Gastrocnemius medialis (tissue), 4 donors: ENCODE measurements around the gene KRT23. TPM values are rescaled to one million over a fixed set of nuclear protein-coding genes. Genes with fewer than 3 reads are reported as not detected.

Experiments
- ATAC-seq, 2 donors: fragments of 150-250 bp; one replicate each; pipeline ENCODE4 v1.9.1; 2016
- DNase-seq, 2 donors: peaks; one replicate each; pipeline ENCODE4 v3.0.0-alpha.2; 2019
- H3K27ac ChIP-seq, 4 donors: fragments of 200-600 bp; sonication (generic); 1 replicate in 1 of 4; 2 replicates in 3 of 4; pipeline ENCODE4 v1.5.1; 2016 to 2018; ENCODE audit warnings: mild to moderate bottlenecking in 2 of 4, moderate library complexity in 1 of 4
- H3K27me3 ChIP-seq, 3 donors: fragments of 200-600 bp; sonication (generic) in 2 of 3; 1 replicate in 1 of 3; 2 replicates in 2 of 3; pipeline versions ENCODE4 v1.5.1 to v1.6.0; 2016 to 2019; ENCODE audit warnings: mild to moderate bottlenecking in 1 of 3, moderate library complexity in 1 of 3
- H3K36me3 ChIP-seq, 2 donors: fragments of 200-600 bp; sonication (generic) in 1 of 2; one replicate each; pipeline ENCODE4 v1.5.1; 2017 to 2018
- H3K4me1 ChIP-seq, 2 donors: fragments of 200-600 bp; sonication (generic) in 1 of 2; one replicate each; pipeline ENCODE4 v1.5.1; 2016 to 2017; ENCODE audit warnings: mild to moderate bottlenecking in 2 of 2
- H3K4me3 ChIP-seq, 4 donors: fragments of 200-600 bp; sonication (generic) in 3 of 4; 1 replicate in 1 of 4; 2 replicates in 3 of 4; pipeline ENCODE4 v1.5.1; 2016 to 2019; ENCODE audit warnings: mild to moderate bottlenecking in 2 of 4
- H3K9me3 ChIP-seq, 3 donors: fragments of 200-600 bp; sonication (generic) in 2 of 3; 1 replicate in 1 of 3; 2 replicates in 2 of 3; pipeline ENCODE4 v1.5.1; 2016 to 2019
- CTCF ChIP-seq, 5 experiments: fragments of 450-650 bp in 3 of 5; fragments of 200-600 bp in 2 of 5; sonication (generic) in 2 of 5; IDR thresholded peaks in 4 of 5; conservative IDR thresholded peaks in 1 of 5; 1 replicate in 4 of 5; 2 replicates in 1 of 5; pipeline ENCODE4 v1.5.1; 2016 to 2019; ENCODE audit warnings: antibody characterized with exemption in 5 of 5, mild to moderate bottlenecking in 3 of 5, moderate library complexity in 3 of 5
- POLR2A ChIP-seq, 2 donors: fragments of 450-650 bp; IDR thresholded peaks; one replicate each; pipeline ENCODE4 v1.6.1; 2017; ENCODE audit warnings: antibody characterized with exemption in 2 of 2, mild to moderate bottlenecking in 2 of 2, moderate library complexity in 2 of 2
- in situ Hi-C, 4 donors: fragments of 200-750 bp; cut with MboI; loops; one replicate each; pipeline versions ENCODE4 v1.15.0 to v1.8.0; 2017; ENCODE audit warnings: low sequenced_read_pairs in 4 of 4
- intact Hi-C: fragments of 100-400 bp; cut with DNase I; formaldehyde crosslinking; loops from one replicate; pipeline ENCODE4 v1.15.1; 2023; ENCODE audit warnings: low total_unique reads
- total RNA-seq, 4 donors: library from RNA; depleted of rRNA; stranded (reverse); fragments of >200 nt; gene quantifications; one replicate each; pipeline versions ENCODE4 v1.1.0 to v1.2.3, GENCODE V29; 2016

KRT23 gene
- total RNA-seq, 4 donors from 2014 or later = 0.42 TPM; not detected in 3

GRCh38 chr17:40884708-40885512, 52.5 kb downstream of the KRT23 start, which contains the start of gene KRT20:
Gene KRT20, minus strand, starts transcription at chr17:40885242. Its CDS starts 57 bp downstream, at chr17:40885185.
- no peak within 1 kb of the TSS for H3K27ac ChIP-seq
- ATAC-seq (no peak), DNase-seq (no peak)
- TF ChIP-seq POLR2A (IDR thresholded peaks at IDR 0.05) (no peak), CTCF (IDR thresholded peaks at IDR 0.05 in 4 of 5, conservative IDR thresholded peaks at IDR 0.05 in 1 of 5) (no peak)
- no peak within 1 kb of the TSS for H3K4me3 ChIP-seq
- H3K36me3 ChIP-seq = no peaks in the 10 kb centered on the region
- intact Hi-C loops (no loop called here), in situ Hi-C loops (loop anchor here in 1 of 4 donors (25.0 kb wide), 1 partner anchor 677 kb away; the partner anchor contains the start of gene KRT9)
- H3K9me3 ChIP-seq = no peaks in the 10 kb centered on the region
- peaks cover 10 to 16% (median 12%) of the 10 kb centered on the region in 3 donors for H3K27me3 ChIP-seq
- no peaks in the 10 kb centered on the region for H3K4me1 ChIP-seq

- intact Hi-C loops (no loop called here), in situ Hi-C loops (loop anchor here in 1 of 4 donors (25.0 kb wide), 1 partner anchor 679 kb away; the partner anchor contains the start of gene KRT9)
- no peak overlapping the region for H3K27ac ChIP-seq
- no peak for DNase-seq
- no peaks in the 10 kb centered on the region for H3K36me3 ChIP-seq
- H3K4me3 ChIP-seq = no peak overlapping the region
- no peak for ATAC-seq
- H3K9me3 ChIP-seq = no peaks in the 10 kb centered on the region
- H3K4me1 ChIP-seq = no peaks in the 10 kb centered on the region
- peaks cover 0 to 7% (median 5%) of the 10 kb centered on the region in 3 donors for H3K27me3 ChIP-seq
- no peak for TF ChIP-seq CTCF (IDR thresholded peaks at IDR 0.05 in 4 of 5, conservative IDR thresholded peaks at IDR 0.05 in 1 of 5)
- TF ChIP-seq POLR2A (IDR thresholded peaks at IDR 0.05) = no peak
These were observed 53.7 kb downstream of the KRT23 start for GRCh38 chr17:40883626-40884334.

- TF ChIP-seq POLR2A (IDR thresholded peaks at IDR 0.05) = no peak
- no peak for TF ChIP-seq CTCF (IDR thresholded peaks at IDR 0.05 in 4 of 5, conservative IDR thresholded peaks at IDR 0.05 in 1 of 5)
- no peak overlapping the region for H3K4me3 ChIP-seq
- DNase-seq (no peak), ATAC-seq (no peak)
- intact Hi-C loops (no loop called here), in situ Hi-C loops (loop anchor here in 1 of 4 donors (25.0 kb wide), 1 partner anchor 679 kb away; the partner anchor contains the start of gene KRT9)
- no peaks in the 10 kb centered on the region for H3K9me3 ChIP-seq
- no peaks in the 10 kb centered on the region for H3K4me1 ChIP-seq
- H3K36me3 ChIP-seq = no peaks in the 10 kb centered on the region
- no peak overlapping the region for H3K27ac ChIP-seq
- peaks cover 0 to 2% (median 2%) of the 10 kb centered on the region in 3 donors for H3K27me3 ChIP-seq
These were observed 54.4 kb downstream of the KRT23 start for GRCh38 chr17:40883031-40883430.

- Histone ChIP-seq H3K4me1 (no peaks in the 10 kb centered on the region), H3K4me3 (no peak overlapping the region), H3K27me3 (no peaks in the 10 kb centered on the region), H3K27ac (no peak overlapping the region), H3K36me3 (no peaks in the 10 kb centered on the region), H3K9me3 (no peaks in the 10 kb centered on the region)
- intact Hi-C loops = no loop called here
- ATAC-seq = no peak
- DNase-seq = no peak
- in situ Hi-C loops = loop anchor here in 1 of 4 donors (25.0 kb wide), 1 partner anchor 683 kb away; the partner anchor contains the start of gene KRT9
- no peak for TF ChIP-seq POLR2A (IDR thresholded peaks at IDR 0.05)
- no peak for TF ChIP-seq CTCF (IDR thresholded peaks at IDR 0.05 in 4 of 5, conservative IDR thresholded peaks at IDR 0.05 in 1 of 5)
These were observed 58.4 kb downstream of the KRT23 start for GRCh38 chr17:40879026-40879425.
